Fibroblast of lung (primary cell): ENCODE results near the gene MRPL55. TPM values are rescaled to one million over a fixed set of nuclear protein-coding genes. Genes with fewer than 3 reads are reported as not detected.

Source experiments
- DNase-seq, 2 donors: peaks; one replicate each; pipeline versions ENCODE4 v3.0.0 to v3.0.0-alpha.2; 2010; ENCODE audit warnings: low read depth in 2 of 2
- H2AFZ ChIP-seq: 2 replicates; pipeline ENCODE4 v1.5.1; 2012; ENCODE audit warnings: low read length, control low read depth, inconsistent platforms
- H3K27ac ChIP-seq: 2 replicates; pipeline ENCODE4 v1.5.1; 2011; ENCODE audit warnings: low read length, control low read depth; ENCODE audit not compliant: insufficient read depth
- H3K27me3 ChIP-seq: 2 replicates; pipeline ENCODE4 v1.5.1; 2011; ENCODE audit warnings: mild to moderate bottlenecking, low read length; ENCODE audit not compliant: control insufficient read depth, insufficient read depth
- H3K36me3 ChIP-seq: 2 replicates; pipeline ENCODE4 v1.5.1; 2011; ENCODE audit warnings: low read length; ENCODE audit not compliant: control insufficient read depth, insufficient read depth
- H3K4me1 ChIP-seq: 2 replicates; pipeline ENCODE4 v1.5.1; 2011; ENCODE audit warnings: low read length; ENCODE audit not compliant: control insufficient read depth, insufficient read depth; ENCODE audit errors: extremely low read depth
- H3K4me2 ChIP-seq: 2 replicates; pipeline ENCODE4 v1.5.1; 2011; ENCODE audit warnings: low read length, control low read depth; ENCODE audit not compliant: insufficient read depth; ENCODE audit errors: extremely low read depth
- H3K4me3 ChIP-seq, 4 experiments: fragments of 200-600 bp in 1 of 4; sonication (generic) in 1 of 4; replicated peaks in 1 of 4; 2 replicates each; pipeline ENCODE4 v1.5.1; 2011 to 2016; ENCODE audit warnings: low read length in 4 of 4, low read depth in 3 of 4, mild to moderate bottlenecking in 3 of 4, control low read depth in 2 of 4, inconsistent platforms in 1 of 4, mixed read lengths in 1 of 4; ENCODE audit not compliant: insufficient read depth in 1 of 4; ENCODE audit errors: control extremely low read depth in 1 of 4
- H3K79me2 ChIP-seq: 2 replicates; pipeline ENCODE4 v1.5.1; 2012; ENCODE audit warnings: mild to moderate bottlenecking, low read length, inconsistent platforms; ENCODE audit not compliant: control insufficient read depth, insufficient read depth
- H3K9ac ChIP-seq: 2 replicates; pipeline ENCODE4 v1.5.1; 2011; ENCODE audit warnings: mild to moderate bottlenecking, low read length, control low read depth; ENCODE audit not compliant: insufficient read depth
- H3K9me3 ChIP-seq: 2 replicates; pipeline ENCODE4 v1.5.1; 2012; ENCODE audit warnings: low read depth, low read length; ENCODE audit not compliant: control insufficient read depth, insufficient read depth
- H4K20me1 ChIP-seq: 2 replicates; pipeline ENCODE4 v1.5.1; 2011; ENCODE audit warnings: low read length; ENCODE audit not compliant: control insufficient read depth, insufficient read depth; ENCODE audit errors: extremely low read depth
- EZH2 ChIP-seq: IDR thresholded peaks from 2 replicates; pipeline ENCODE4 v1.5.1; 2012; ENCODE audit warnings: low read length, control low read depth, mild to moderate bottlenecking; ENCODE audit errors: missing control alignments
- polyA plus RNA-seq, 2 donors: library from polyadenylated mRNA; depleted of rRNA in 1 of 2; stranded (reverse) in 1 of 2; unstranded in 1 of 2; fragments of >200 nt; gene quantifications; 2 replicates each; pipeline ENCODE4 v1.2.1, GENCODE V29; 2011 to 2012; ENCODE audit warnings: missing spikeins in 1 of 2
- total RNA-seq: library from RNA; depleted of rRNA; stranded (reverse); fragments of >200 nt; gene quantifications from 2 replicates; pipeline ENCODE4 v1.2.1, GENCODE V29; 2014
- TF ChIP-seq, protein P1 (sequence below), 2 donors: IDR thresholded peaks in 1 of 2; conservative IDR thresholded peaks in 1 of 2; 1 replicate in 1 of 2; 2 replicates in 1 of 2; pipeline ENCODE4 v1.5.1; 2011 to 2012; ENCODE audit warnings: low read length in 2 of 2, control low read depth in 1 of 2, inconsistent platforms in 1 of 2, low read depth in 1 of 2, mild to moderate bottlenecking in 1 of 2

Gene MRPL55
- total and polyA plus RNA-seq, 2 donors (not counting 1 experiment from before 2014, with no cell fraction given): 39.5 to 51.7 TPM

DNA sequence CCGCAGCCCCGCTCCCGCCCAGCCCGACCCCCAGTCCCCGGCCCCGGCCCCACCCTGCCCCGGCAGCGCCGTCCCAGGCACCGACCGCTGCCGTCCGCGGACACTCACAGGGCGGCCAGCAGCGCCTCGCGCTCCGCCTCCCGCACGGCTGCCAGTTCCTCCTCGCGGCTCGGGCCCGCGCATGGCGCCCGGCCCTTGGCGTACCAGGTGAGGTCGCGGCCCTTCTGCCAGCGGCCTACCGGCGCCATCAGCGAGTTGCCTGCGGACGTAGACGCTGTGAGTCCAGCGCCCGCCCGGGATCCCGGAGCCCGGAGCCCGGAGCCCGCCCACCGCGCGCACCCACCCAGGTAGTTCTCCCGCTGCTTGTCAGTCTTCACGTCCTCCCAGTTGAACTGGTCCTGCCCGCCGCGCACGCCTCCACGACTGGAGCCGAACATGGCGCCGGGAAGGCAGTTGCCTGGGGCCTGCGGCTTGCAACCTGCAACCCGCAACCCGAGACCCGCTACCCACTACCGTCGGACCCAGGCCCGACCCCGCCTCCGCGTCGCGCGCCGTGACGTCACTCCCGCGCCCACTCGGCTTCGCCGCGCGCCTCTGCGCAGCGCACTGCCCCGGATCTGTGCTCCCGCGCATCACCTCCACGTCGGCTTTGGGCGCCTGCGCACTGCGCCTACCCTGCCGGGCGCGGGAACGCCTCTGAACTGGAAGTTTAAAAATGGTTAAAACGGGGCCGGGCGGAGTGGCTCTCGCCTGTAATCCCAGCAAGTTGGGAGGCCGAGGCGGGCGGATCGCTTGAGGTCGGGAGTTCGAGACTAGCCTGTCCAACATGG lies 6.1 kb downstream of the MRPL55 start, which contains the start of gene C1orf35:
Gene C1orf35 (minus strand): TSS at position 535 of the 830 bp plus-strand sequence. CDS start 98 bp downstream, at position 437.
- H3K27ac ChIP-seq: peak within 1 kb of the TSS; percentile 62

GRCh38 chr1:228101994-228102790 lies 6.9 kb downstream of the MRPL55 start:
- no peak overlapping the region for H2AFZ ChIP-seq
- no peaks in the 10 kb centered on the region for H4K20me1 ChIP-seq
- TF ChIP-seq, protein P1, sequence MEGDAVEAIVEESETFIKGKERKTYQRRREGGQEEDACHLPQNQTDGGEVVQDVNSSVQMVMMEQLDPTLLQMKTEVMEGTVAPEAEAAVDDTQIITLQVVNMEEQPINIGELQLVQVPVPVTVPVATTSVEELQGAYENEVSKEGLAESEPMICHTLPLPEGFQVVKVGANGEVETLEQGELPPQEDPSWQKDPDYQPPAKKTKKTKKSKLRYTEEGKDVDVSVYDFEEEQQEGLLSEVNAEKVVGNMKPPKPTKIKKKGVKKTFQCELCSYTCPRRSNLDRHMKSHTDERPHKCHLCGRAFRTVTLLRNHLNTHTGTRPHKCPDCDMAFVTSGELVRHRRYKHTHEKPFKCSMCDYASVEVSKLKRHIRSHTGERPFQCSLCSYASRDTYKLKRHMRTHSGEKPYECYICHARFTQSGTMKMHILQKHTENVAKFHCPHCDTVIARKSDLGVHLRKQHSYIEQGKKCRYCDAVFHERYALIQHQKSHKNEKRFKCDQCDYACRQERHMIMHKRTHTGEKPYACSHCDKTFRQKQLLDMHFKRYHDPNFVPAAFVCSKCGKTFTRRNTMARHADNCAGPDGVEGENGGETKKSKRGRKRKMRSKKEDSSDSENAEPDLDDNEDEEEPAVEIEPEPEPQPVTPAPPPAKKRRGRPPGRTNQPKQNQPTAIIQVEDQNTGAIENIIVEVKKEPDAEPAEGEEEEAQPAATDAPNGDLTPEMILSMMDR (conservative IDR thresholded peaks at IDR 0.05 in 1 of 2, IDR thresholded peaks at IDR 0.05 in 1 of 2; ENCODE audit: low read depth in 1 of 2, low read length in 2 of 2): peak; percentile 6 to 9
- no peak for TF ChIP-seq EZH2
- H3K4me3 ChIP-seq: peak overlapping the region; percentile 49 to 83 (median 66)
- H3K79me2 ChIP-seq: peaks cover 39% of the 10 kb centered on the region
- H3K27ac ChIP-seq: no peak overlapping the region
- no peaks in the 10 kb centered on the region for H3K4me1 ChIP-seq
- H3K4me2 ChIP-seq: peak overlapping the region; percentile 28
- H3K36me3 ChIP-seq: peaks cover 40% of the 10 kb centered on the region
- no peaks in the 10 kb centered on the region for H3K27me3 ChIP-seq
- H3K9ac ChIP-seq: peak overlapping the region; percentile 74
- peak in 1 of 2 donors; percentile 21 for DNase-seq
- H3K9me3 ChIP-seq: no peaks in the 10 kb centered on the region

More for the DNA sequence above, 6.1 kb downstream of the MRPL55 start, which contains the start of gene C1orf35:
- no peaks in the 10 kb centered on the region for H4K20me1 ChIP-seq
- peaks cover 34% of the 10 kb centered on the region for H3K36me3 ChIP-seq
- peak within 1 kb of the TSS; percentile 74 for H3K9ac ChIP-seq
- no peak for TF ChIP-seq EZH2
- TF ChIP-seq, protein P1 (conservative IDR thresholded peaks at IDR 0.05 in 1 of 2, IDR thresholded peaks at IDR 0.05 in 1 of 2; ENCODE audit: low read depth in 1 of 2, low read length in 2 of 2): no peak
- H3K4me3 ChIP-seq: peak within 1 kb of the TSS; percentile 59 to 93 (median 76)
- no peaks in the 10 kb centered on the region for H3K9me3 ChIP-seq
- DNase-seq: peak; percentile 86 to 90
- no peaks in the 10 kb centered on the region for H3K4me1 ChIP-seq
- peak within 1 kb of the TSS; percentile 40 for H3K4me2 ChIP-seq
- H2AFZ ChIP-seq: peak within 1 kb of the TSS; percentile 79
- no peaks in the 10 kb centered on the region for H3K27me3 ChIP-seq
- H3K79me2 ChIP-seq: peaks cover 33% of the 10 kb centered on the region

- H3K79me2 ChIP-seq: peaks cover 45% of the 10 kb centered on the region
- peak overlapping the region in 2 of 4 experiments; percentile 64 to 83 for H3K4me3 ChIP-seq
- no peaks in the 10 kb centered on the region for H3K9me3 ChIP-seq
- H3K36me3 ChIP-seq: peaks cover 41% of the 10 kb centered on the region
- H3K4me2 ChIP-seq: peak overlapping the region; percentile 35
- no peak for TF ChIP-seq EZH2
- TF ChIP-seq, protein P1 (conservative IDR thresholded peaks at IDR 0.05 in 1 of 2, IDR thresholded peaks at IDR 0.05 in 1 of 2; ENCODE audit: low read depth in 1 of 2, low read length in 2 of 2): no peak
- H3K27me3 ChIP-seq: no peaks in the 10 kb centered on the region
- no peak overlapping the region for H2AFZ ChIP-seq
- DNase-seq: no peak
- no peaks in the 10 kb centered on the region for H3K4me1 ChIP-seq
- H3K9ac ChIP-seq: no peak overlapping the region
- H4K20me1 ChIP-seq: no peaks in the 10 kb centered on the region
- H3K27ac ChIP-seq: no peak overlapping the region
These were observed 7.5 kb downstream of the MRPL55 start for GRCh38 chr1:228101614-228101993.
